ENCODE measurements around the gene SLC13A2.
A peak's percentile ranks its signal among the peaks of the same experiment; 100 is the strongest.

SLC13A2 gene

GRCh38 chr17:28491286-28491685, 17.8 kb downstream of the SLC13A2 start:
- no peak for DNase-seq
- H3K18ac ChIP-seq (ENCODE audit: low read depth in 1 of 2, low read length in 2 of 2), result no peak overlapping the region
- 82% methylated on average over 11 of the region's 11 CpGs for WGBS

GRCh38 chr17:28491860-28492259, 18.4 kb downstream of the SLC13A2 start:
- Histone ChIP-seq H2BK5ac (ENCODE audit: low read depth, low read length, poor library complexity, severe bottlenecking) (no peak overlapping the region), H3K18ac (ENCODE audit: low read depth in 1 of 2, low read length in 2 of 2) (no peak overlapping the region), H3K27ac (ENCODE audit: low read length, poor library complexity, severe bottlenecking) (no peak overlapping the region), H3K4me1 (ENCODE audit: control insufficient read depth, insufficient read depth, low read depth, low read length) (peaks cover 24% of the 10 kb centered on the region), H2BK15ac (ENCODE audit: low read depth, poor library complexity, severe bottlenecking) (no peak overlapping the region), H4K91ac (ENCODE audit: low read length) (no peak overlapping the region), H3K36me3 (ENCODE audit: control insufficient read depth in 1 of 2, insufficient read depth in 2 of 2, low read depth in 1 of 2, low read length in 2 of 2) (peaks cover 0 to 3% of the 10 kb centered on the region in 2 experiments), H3K23ac (ENCODE audit: low read length in 2 of 2) (no peak overlapping the region), H2BK12ac (ENCODE audit: low read length in 2 of 2) (no peak overlapping the region), H3K9me3 (ENCODE audit: control insufficient read depth, low read length) (no peaks in the 10 kb centered on the region), H3K4ac (ENCODE audit: low read depth in 1 of 2, low read length in 2 of 2) (no peak overlapping the region), H2AFZ (ENCODE audit: low read depth, low read length) (no peak overlapping the region), H2BK120ac (ENCODE audit: low read depth, low read length) (no peak overlapping the region), H4K8ac (ENCODE audit: low read length) (no peak overlapping the region), H2AK5ac (ENCODE audit: low read length, severe bottlenecking) (no peak overlapping the region), H3K27me3 (ENCODE audit: control insufficient read depth in 1 of 2, insufficient read depth in 1 of 2, low read length in 2 of 2) (peaks cover 41 to 54% of the 10 kb centered on the region in 2 experiments), H3K79me1 (replicated peaks; ENCODE audit: low read length, poor library complexity, severe bottlenecking) (no peaks in the 10 kb centered on the region), H3K4me2 (ENCODE audit: low read length, poor library complexity, severe bottlenecking) (no peak overlapping the region), H3K4me3 (ENCODE audit: insufficient read depth in 1 of 2, low read depth in 1 of 2, low read length in 2 of 2) (no peak overlapping the region), H3K9ac (ENCODE audit: low read length) (no peak overlapping the region), H3K14ac (ENCODE audit: low read length in 2 of 2) (no peak overlapping the region)
- DNase-seq, result no peak
- 91% methylated on average over 3 of the region's 3 CpGs for WGBS

More at GRCh38 chr17:28491286-28491685, 17.8 kb downstream of the SLC13A2 start:
- Histone ChIP-seq H3K27ac (ENCODE audit: low read length, poor library complexity, severe bottlenecking) (no peak overlapping the region), H2AK5ac (ENCODE audit: low read length, severe bottlenecking) (no peak overlapping the region), H4K91ac (ENCODE audit: low read length) (no peak overlapping the region), H3K4me3 (ENCODE audit: insufficient read depth in 1 of 2, low read depth in 1 of 2, low read length in 2 of 2) (no peak overlapping the region), H3K9ac (ENCODE audit: low read length) (no peak overlapping the region), H3K23ac (ENCODE audit: low read length in 2 of 2) (no peak overlapping the region), H2AFZ (ENCODE audit: low read depth, low read length) (no peak overlapping the region), H3K9me3 (ENCODE audit: control insufficient read depth, low read length) (no peaks in the 10 kb centered on the region), H3K4ac (ENCODE audit: low read depth in 1 of 2, low read length in 2 of 2) (no peak overlapping the region), H2BK120ac (ENCODE audit: low read depth, low read length) (no peak overlapping the region), H2BK12ac (ENCODE audit: low read length in 2 of 2) (no peak overlapping the region), H3K27me3 (ENCODE audit: control insufficient read depth in 1 of 2, insufficient read depth in 1 of 2, low read length in 2 of 2) (peaks cover 36 to 53% of the 10 kb centered on the region in 2 experiments), H3K14ac (ENCODE audit: low read length in 2 of 2) (no peak overlapping the region), H3K4me2 (ENCODE audit: low read length, poor library complexity, severe bottlenecking) (no peak overlapping the region), H3K79me1 (replicated peaks; ENCODE audit: low read length, poor library complexity, severe bottlenecking) (no peaks in the 10 kb centered on the region), H2BK15ac (ENCODE audit: low read depth, poor library complexity, severe bottlenecking) (no peak overlapping the region), H2BK5ac (ENCODE audit: low read depth, low read length, poor library complexity, severe bottlenecking) (no peak overlapping the region), H3K4me1 (ENCODE audit: control insufficient read depth, insufficient read depth, low read depth, low read length) (peaks cover 24% of the 10 kb centered on the region), H4K8ac (ENCODE audit: low read length) (no peak overlapping the region), H3K36me3 (ENCODE audit: control insufficient read depth in 1 of 2, insufficient read depth in 2 of 2, low read depth in 1 of 2, low read length in 2 of 2) (peaks cover 0 to 3% of the 10 kb centered on the region in 2 experiments)

GRCh38 chr17:28492352-28493310, 19.2 kb downstream of the SLC13A2 start:
- H3K18ac ChIP-seq (ENCODE audit: low read depth in 1 of 2, low read length in 2 of 2), result peak overlapping the region in 1 of 2 experiments; percentile 5
- no peak overlapping the region for H3K23ac ChIP-seq (ENCODE audit: low read length in 2 of 2)
- no peak overlapping the region for H3K4me3 ChIP-seq (ENCODE audit: insufficient read depth in 1 of 2, low read depth in 1 of 2, low read length in 2 of 2)
- H3K14ac ChIP-seq (ENCODE audit: low read length in 2 of 2), result no peak overlapping the region
- no peak overlapping the region for H2AK5ac ChIP-seq (ENCODE audit: low read length, severe bottlenecking)
- no peak overlapping the region for H4K91ac ChIP-seq (ENCODE audit: low read length)
- H2BK12ac ChIP-seq (ENCODE audit: low read length in 2 of 2), result no peak overlapping the region
- H2BK5ac ChIP-seq (ENCODE audit: low read depth, low read length, poor library complexity, severe bottlenecking), result no peak overlapping the region
- DNase-seq, result no peak
- no peak overlapping the region for H3K27ac ChIP-seq (ENCODE audit: low read length, poor library complexity, severe bottlenecking)
- H3K9ac ChIP-seq (ENCODE audit: low read length), result peak overlapping the region; percentile 3
- H3K79me1 ChIP-seq (replicated peaks; ENCODE audit: low read length, poor library complexity, severe bottlenecking), result no peaks in the 10 kb centered on the region
- no peak overlapping the region for H2BK15ac ChIP-seq (ENCODE audit: low read depth, poor library complexity, severe bottlenecking)
- WGBS, result 77% methylated on average over 4 of the region's 4 CpGs
- peaks cover 0 to 3% of the 10 kb centered on the region in 2 experiments for H3K36me3 ChIP-seq (ENCODE audit: control insufficient read depth in 1 of 2, insufficient read depth in 2 of 2, low read depth in 1 of 2, low read length in 2 of 2)
- H3K27me3 ChIP-seq (ENCODE audit: control insufficient read depth in 1 of 2, insufficient read depth in 1 of 2, low read length in 2 of 2), result peaks cover 44 to 52% of the 10 kb centered on the region in 2 experiments
- H2BK120ac ChIP-seq (ENCODE audit: low read depth, low read length), result no peak overlapping the region
- H3K4me2 ChIP-seq (ENCODE audit: low read length, poor library complexity, severe bottlenecking), result no peak overlapping the region
- H2AFZ ChIP-seq (ENCODE audit: low read depth, low read length), result peak overlapping the region; percentile 40
- H4K8ac ChIP-seq (ENCODE audit: low read length), result no peak overlapping the region
- peaks cover 21% of the 10 kb centered on the region for H3K4me1 ChIP-seq (ENCODE audit: control insufficient read depth, insufficient read depth, low read depth, low read length)
- H3K4ac ChIP-seq (ENCODE audit: low read depth in 1 of 2, low read length in 2 of 2), result no peak overlapping the region
- H3K9me3 ChIP-seq (ENCODE audit: control insufficient read depth, low read length), result no peaks in the 10 kb centered on the region

- Histone ChIP-seq H3K4ac (ENCODE audit: low read depth in 1 of 2, low read length in 2 of 2) (no peak overlapping the region), H3K27me3 (ENCODE audit: control insufficient read depth in 1 of 2, insufficient read depth in 1 of 2, low read length in 2 of 2) (peaks cover 44 to 48% of the 10 kb centered on the region in 2 experiments), H3K36me3 (ENCODE audit: control insufficient read depth in 1 of 2, insufficient read depth in 2 of 2, low read depth in 1 of 2, low read length in 2 of 2) (peaks cover 0 to 3% of the 10 kb centered on the region in 2 experiments), H3K27ac (ENCODE audit: low read length, poor library complexity, severe bottlenecking) (no peak overlapping the region), H2AFZ (ENCODE audit: low read depth, low read length) (no peak overlapping the region), H3K18ac (ENCODE audit: low read depth in 1 of 2, low read length in 2 of 2) (no peak overlapping the region), H3K14ac (ENCODE audit: low read length in 2 of 2) (no peak overlapping the region), H3K4me2 (ENCODE audit: low read length, poor library complexity, severe bottlenecking) (no peak overlapping the region), H3K4me3 (ENCODE audit: insufficient read depth in 1 of 2, low read depth in 1 of 2, low read length in 2 of 2) (no peak overlapping the region), H3K79me1 (replicated peaks; ENCODE audit: low read length, poor library complexity, severe bottlenecking) (no peaks in the 10 kb centered on the region), H2BK5ac (ENCODE audit: low read depth, low read length, poor library complexity, severe bottlenecking) (no peak overlapping the region), H3K23ac (ENCODE audit: low read length in 2 of 2) (no peak overlapping the region), H2BK15ac (ENCODE audit: low read depth, poor library complexity, severe bottlenecking) (no peak overlapping the region), H3K9me3 (ENCODE audit: control insufficient read depth, low read length) (no peaks in the 10 kb centered on the region), H2BK12ac (ENCODE audit: low read length in 2 of 2) (no peak overlapping the region), H4K91ac (ENCODE audit: low read length) (no peak overlapping the region), H3K9ac (ENCODE audit: low read length) (peak overlapping the region; percentile 3), H4K8ac (ENCODE audit: low read length) (no peak overlapping the region), H2BK120ac (ENCODE audit: low read depth, low read length) (no peak overlapping the region), H2AK5ac (ENCODE audit: low read length, severe bottlenecking) (no peak overlapping the region), H3K4me1 (ENCODE audit: control insufficient read depth, insufficient read depth, low read depth, low read length) (peaks cover 15% of the 10 kb centered on the region)
- peak; percentile 72 for DNase-seq
- WGBS, result 20% methylated on average over 9 of the region's 9 CpGs
These were observed 20.0 kb downstream of the SLC13A2 start for GRCh38 chr17:28493460-28493859.
